Right cardiac atrium (tissue), 5 donors: ENCODE data around the gene MERTK. TPM values are rescaled to one million over a fixed set of nuclear protein-coding genes. Genes with fewer than 3 reads are reported as not detected.
"Not testable (repeated sequence)": the region's sequence is repeated elsewhere in the genome, so short reads cannot be mapped to it uniquely, and the experiment has no call there.

Experiments
- ATAC-seq, 2 donors: fragments of 200-7000 bp; cut with Tn5 transposase; one replicate each; pipeline versions ENCODE4 v1.8.0 to v1.9.1; 2020; ENCODE audit warnings: moderate library complexity in 2 of 2, mild to moderate bottlenecking in 1 of 2
- DNase-seq, 3 donors: peaks; one replicate each; pipeline ENCODE4 v3.0.0-alpha.2; 2020
- H3K27ac ChIP-seq: one replicate; pipeline ENCODE4 v1.5.1; 2013; ENCODE audit warnings: mild to moderate bottlenecking, low read length, control low read depth, moderate library complexity
- H3K27me3 ChIP-seq: one replicate; pipeline ENCODE4 v1.6.1; 2013; ENCODE audit not compliant: control insufficient read depth, insufficient read depth
- H3K4me1 ChIP-seq: one replicate; pipeline ENCODE4 v1.6.1; 2013; ENCODE audit warnings: low read length; ENCODE audit not compliant: control insufficient read depth, insufficient read depth
- H3K4me3 ChIP-seq: one replicate; pipeline ENCODE4 v1.5.1; 2013; ENCODE audit warnings: low read length, control low read depth
- H3K9me3 ChIP-seq: one replicate; pipeline ENCODE4 v1.6.1; 2013; ENCODE audit warnings: low read length; ENCODE audit not compliant: control insufficient read depth
- WGBS: extraction: QIAGEN DNeasy Blood & Tissue Kit; methylation state at CpG from one replicate; pipeline ENCODE4 v1.1.7; 2013; 5-methylcytosine and 5-hydroxymethylcytosine counted together
- intact Hi-C, 4 donors: fragments of 100-400 bp; cut with DNase I; formaldehyde crosslinking; loops; one replicate each; pipeline versions ENCODE4 v1.11.0 to v1.14.0; 2022 to 2023
- polyA plus RNA-seq: library from polyadenylated mRNA; stranded (reverse); fragments of 200-250 nt; gene quantifications from one replicate; pipeline ENCODE4 v1.2.3, GENCODE V29; 2013
- total RNA-seq, 4 donors: library from RNA; stranded (reverse); fragmentation: NEBNext Ultra II Directional; extraction: Animal tissue kit (Norgen Biotek cat#: 25700); gene quantifications; one replicate each; pipeline ENCODE4 v1.2.1, GENCODE V29; 2021
- donor health status: healthy with polysubstance abuse.
- donor health status: DM: no; HTN: yes; CAD: no.
- donor health status: DM: no; HTN: no; CAD: no.
- donor health status: DM: no; HTN: yes; CAD: no; lungs with severe emphysema.
- donor health status: DM: yes; HTN: yes; CAD: no.

The MERTK gene
- total and polyA plus RNA-seq, 5 donors = 3.8 to 11.4 (median 9.1) TPM

GRCh38 chr2:111946294-111947114 lies 48.1 kb downstream of the MERTK start:
- no peak for DNase-seq
- H3K9me3 ChIP-seq = no peaks in the 10 kb centered on the region
- intact Hi-C loops = no loop called here
- WGBS = 49% methylated on average over 9 of the region's 9 CpGs
- no peak overlapping the region for H3K4me3 ChIP-seq
- ATAC-seq = peak; percentile 88 to 90
- H3K27me3 ChIP-seq = no peaks in the 10 kb centered on the region
- H3K4me1 ChIP-seq = peaks cover 4% of the 10 kb centered on the region
- peak overlapping the region; percentile 61 for H3K27ac ChIP-seq

- H3K27me3 ChIP-seq = no peaks in the 10 kb centered on the region
- H3K4me3 ChIP-seq = no peak overlapping the region
- H3K9me3 ChIP-seq = no peaks in the 10 kb centered on the region
- ATAC-seq = no peak
- intact Hi-C loops = no loop called here
- DNase-seq = no peak
- H3K4me1 ChIP-seq = peaks cover 4% of the 10 kb centered on the region
- 89% methylated on average over 11 of the region's 11 CpGs for WGBS
- no peak overlapping the region for H3K27ac ChIP-seq
These were observed 48.8 kb downstream of the MERTK start for GRCh38 chr2:111947219-111947618.

- no peak for ATAC-seq
- H3K9me3 ChIP-seq = no peaks in the 10 kb centered on the region
- intact Hi-C loops = no loop called here
- DNase-seq = no peak
- 88% methylated on average over 4 of the region's 4 CpGs for WGBS
- no peaks in the 10 kb centered on the region for H3K27me3 ChIP-seq
- H3K4me3 ChIP-seq = no peak overlapping the region
- H3K27ac ChIP-seq = no peak overlapping the region
- peaks cover 4% of the 10 kb centered on the region for H3K4me1 ChIP-seq
These were observed 50.4 kb downstream of the MERTK start for GRCh38 chr2:111948832-111949231.

GRCh38 chr2:111950236-111950635 lies 51.8 kb downstream of the MERTK start:
- Histone ChIP-seq H3K27me3 (no peaks in the 10 kb centered on the region), H3K4me3 (no peak overlapping the region), H3K4me1 (peaks cover 4% of the 10 kb centered on the region), H3K9me3 (no peaks in the 10 kb centered on the region), H3K27ac (no peak overlapping the region)
- DNase-seq = no peak
- WGBS = 95% methylated on average over 1 of the region's 1 CpG
- no peak for ATAC-seq
- intact Hi-C loops = no loop called here

- intact Hi-C loops = no loop called here
These were observed 53.1 kb downstream of the MERTK start for GRCh38 chr2:111951486-111951885.

GRCh38 chr2:111952871-111953452 lies 54.6 kb downstream of the MERTK start:
- H3K4me3 ChIP-seq = no peak overlapping the region
- no peak for DNase-seq
- no peak for ATAC-seq
- intact Hi-C loops = no loop called here
- no peaks in the 10 kb centered on the region for H3K27me3 ChIP-seq
- no peaks in the 10 kb centered on the region for H3K9me3 ChIP-seq
- H3K27ac ChIP-seq = no peak overlapping the region
- H3K4me1 ChIP-seq = no peaks in the 10 kb centered on the region
- WGBS = 92% methylated on average over 6 of the region's 6 CpGs

More at GRCh38 chr2:111951486-111951885, 53.1 kb downstream of the MERTK start:
- Histone ChIP-seq H3K27ac (no peak overlapping the region), H3K9me3 (no peaks in the 10 kb centered on the region), H3K4me3 (no peak overlapping the region), H3K4me1 (no peaks in the 10 kb centered on the region), H3K27me3 (no peaks in the 10 kb centered on the region)
- ATAC-seq (no peak), DNase-seq (no peak)
- 98% methylated on average over 2 of the region's 2 CpGs for WGBS

- Histone ChIP-seq H3K9me3 (no peaks in the 10 kb centered on the region), H3K27ac (no peak overlapping the region), H3K4me3 (no peak overlapping the region), H3K4me1 (peaks cover 3% of the 10 kb centered on the region), H3K27me3 (no peaks in the 10 kb centered on the region)
- intact Hi-C loops = no loop called here
- 43% methylated on average over 6 of the region's 6 CpGs for WGBS
- DNase-seq (peak; percentile 34 to 77 (median 72)), ATAC-seq (peak; percentile 55 to 60)
These were observed 56.4 kb downstream of the MERTK start for GRCh38 chr2:111954602-111955332.

- Histone ChIP-seq H3K4me3 (no peak overlapping the region), H3K9me3 (no peaks in the 10 kb centered on the region), H3K27me3 (no peaks in the 10 kb centered on the region), H3K27ac (peak overlapping the region; percentile 19), H3K4me1 (peaks cover 3% of the 10 kb centered on the region)
- peak; percentile 75 to 83 for ATAC-seq
- intact Hi-C loops = no loop called here
- WGBS = 58% methylated on average over 6 of the region's 6 CpGs
- DNase-seq = peak in 1 of 3 donors; percentile 39
These were observed 59.5 kb downstream of the MERTK start for GRCh38 chr2:111957872-111958354.

- DNase-seq (no peak), ATAC-seq (no peak)
- Histone ChIP-seq H3K27me3 (no peaks in the 10 kb centered on the region), H3K27ac (no peak overlapping the region), H3K9me3 (no peaks in the 10 kb centered on the region), H3K4me3 (no peak overlapping the region), H3K4me1 (peaks cover 3% of the 10 kb centered on the region)
- 81% methylated on average over 1 of the region's 1 CpG for WGBS
- intact Hi-C loops = no loop called here
These were observed 60.5 kb downstream of the MERTK start for GRCh38 chr2:111958901-111959300.

- Histone ChIP-seq H3K27ac (no peak overlapping the region), H3K4me1 (peaks cover 3% of the 10 kb centered on the region), H3K4me3 (no peak overlapping the region), H3K9me3 (no peaks in the 10 kb centered on the region), H3K27me3 (no peaks in the 10 kb centered on the region)
- intact Hi-C loops = loop anchor here in 1 of 4 donors (10.0 kb wide), 1 partner anchor 57 kb away; no protein-coding TSS in a partner anchor
- WGBS = 71% methylated on average over 7 of the region's 7 CpGs
- no peak for DNase-seq
- no peak for ATAC-seq
These were observed 63.3 kb downstream of the MERTK start for GRCh38 chr2:111961663-111962062.

GRCh38 chr2:111963086-111963485 lies 64.7 kb downstream of the MERTK start:
- not testable (repeated sequence) for H3K27me3 ChIP-seq, H3K27ac ChIP-seq, DNase-seq, ATAC-seq, H3K4me3 ChIP-seq, H3K9me3 ChIP-seq, H3K4me1 ChIP-seq
- 87% methylated on average over 8 of the region's 9 CpGs for WGBS
- intact Hi-C loops = loop anchor here in 1 of 4 donors (10.0 kb wide), 1 partner anchor 58 kb away; no protein-coding TSS in a partner anchor
